Transverse colon (tissue), 4 donors: Measurements from ENCODE around the gene TMEM26.

Source experiments
- CTCF ChIP-seq, 5 experiments: fragments of 200-600 bp in 3 of 5; fragments of 450-650 bp in 2 of 5; sonication (generic) in 3 of 5; IDR thresholded peaks; 1 replicate in 2 of 5; 2 replicates in 3 of 5; pipeline ENCODE4 v1.5.1; 2016 to 2017; ENCODE audit warnings: antibody characterized with exemption in 5 of 5, inconsistent platforms in 3 of 5, mild to moderate bottlenecking in 2 of 5, moderate library complexity in 1 of 5
- EP300 ChIP-seq: sonication (generic); formaldehyde crosslinking; IDR thresholded peaks from one replicate; pipeline ENCODE4 v1.6.1; 2017; ENCODE audit warnings: antibody characterized with exemption, low read depth
- POLR2A ChIP-seq: fragments of 450-650 bp; IDR thresholded peaks from one replicate; pipeline ENCODE4 v1.6.1; 2016; ENCODE audit warnings: antibody characterized with exemption, mild to moderate bottlenecking, moderate library complexity
- POLR2AphosphoS5 ChIP-seq, 3 donors: sonication (generic); formaldehyde crosslinking; IDR thresholded peaks; one replicate each; pipeline ENCODE4 v1.6.1; 2016; ENCODE audit warnings: antibody characterized with exemption in 3 of 3

DNA sequence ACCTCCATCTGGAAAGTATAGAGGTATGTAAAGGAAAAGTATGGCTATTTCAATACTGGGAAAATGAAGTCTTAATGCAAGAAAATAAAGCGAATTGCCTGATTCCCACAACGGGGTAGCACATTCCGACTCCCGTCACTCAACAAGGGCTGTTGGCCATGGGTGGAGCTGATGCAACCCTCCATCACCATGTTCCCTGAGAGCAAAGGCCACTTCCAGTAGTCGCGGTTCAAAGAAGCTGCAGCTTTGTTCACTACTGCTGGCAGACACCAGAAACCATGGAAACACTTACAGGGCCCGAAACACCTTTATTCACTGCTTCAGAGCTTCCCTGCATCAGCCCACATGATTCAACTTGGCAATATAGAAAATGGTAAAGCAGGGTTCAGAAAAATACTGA is 44.0 kb downstream of the TMEM26 start:
- TF ChIP-seq CTCF (IDR thresholded peaks at IDR 0.05) (no peak), EP300 (no peak), POLR2AphosphoS5 (IDR thresholded peaks at IDR 0.05) (no peak), POLR2A (no peak)
